Measurements from ENCODE around the gene USP5.

Gene USP5

DNA sequence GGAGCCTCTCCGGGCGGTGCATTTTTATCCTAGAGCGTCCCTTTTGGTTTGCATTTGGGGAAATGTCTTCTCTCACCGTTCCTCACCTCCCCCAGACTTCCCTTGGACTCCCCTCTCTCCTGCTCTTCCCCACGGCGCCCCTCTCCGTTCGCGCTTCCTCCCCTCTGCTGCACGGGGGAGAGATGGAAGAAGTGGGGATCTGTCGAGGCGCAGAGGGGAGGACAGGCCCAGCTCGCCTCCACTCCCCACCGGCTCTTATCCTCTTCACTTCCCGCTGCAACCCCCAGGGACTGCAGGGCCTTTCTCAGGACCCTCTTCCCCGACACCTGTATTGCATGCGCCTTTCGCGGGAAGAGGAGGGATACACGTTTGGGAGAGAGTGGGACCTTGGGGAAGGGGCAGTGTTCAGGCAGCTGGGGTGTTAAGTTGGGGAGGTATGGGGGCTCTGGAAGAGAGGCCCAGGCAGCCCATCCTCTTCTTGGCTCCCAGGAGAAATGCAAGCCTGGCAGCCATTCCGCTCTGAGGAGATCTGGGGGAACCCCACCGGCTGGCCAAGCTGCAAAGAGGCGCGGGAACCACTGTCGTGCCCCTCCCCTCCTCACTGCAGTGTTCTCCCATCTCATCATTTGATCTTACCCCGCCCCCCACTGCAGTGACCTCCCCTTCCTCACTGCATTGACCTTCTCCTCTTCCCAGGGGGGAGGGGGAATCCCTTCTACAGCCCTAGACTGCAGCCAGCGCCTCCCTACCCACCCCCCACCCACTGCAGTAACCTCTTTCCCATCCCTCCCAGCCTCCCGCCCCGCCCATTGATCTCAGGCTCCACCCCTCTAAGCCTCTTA, 63.2 kb downstream of the USP5 start:
- peak; percentile 47 for DNase-seq (ENCODE audit: low read depth)

GRCh38 chr12:6915789-6916285, 63.9 kb downstream of the USP5 start:
- no peak for DNase-seq (ENCODE audit: low read depth)

All from ELR (cell line).